SK-N-SH (cell line): Measurements from ENCODE around the gene PLXNA4. TPM values are rescaled to one million over a fixed set of nuclear protein-coding genes. Genes with fewer than 3 reads are reported as not detected.

Experiments
- CTCF ChIA-PET: fragments of 300-600, 350-600 bp; formaldehyde crosslinking; extraction: SDS; loops from one replicate; lab custom pipeline; 2021; lab: Yijun Ruan, JAX
- POLR2A ChIA-PET: fragments of 350-600 bp; sonication (Branson Sonifier 250); formaldehyde crosslinking; extraction: SDS; loops from one replicate; lab custom pipeline; 2020; ENCODE audit warnings: antibody characterized with exemption, inconsistent platforms; lab: Yijun Ruan, JAX
- DNase-seq: peaks from one replicate; pipeline ENCODE4 v3.0.0; 2012
- H2AFZ ChIP-seq: fragments of 200-600 bp; sonication (generic); 2 replicates; pipeline ENCODE4 v1.8.1; 2016; ENCODE audit warnings: antibody characterized with exemption, mild to moderate bottlenecking, low read depth
- H3F3A ChIP-seq: fragments of 200-600 bp; sonication (generic); replicated peaks from 2 replicates; pipeline ENCODE3; 2016; ENCODE audit warnings: antibody characterized with exemption, mild to moderate bottlenecking; ENCODE audit not compliant: insufficient read depth
- H3K27ac ChIP-seq, 2 experiments: fragments of 200-500 bp in 1 of 2; fragments of 200-600 bp in 1 of 2; sonication (Bioruptor generic) in 1 of 2; sonication (generic), shearing (Covaris generic) in 1 of 2; 2 replicates each; pipeline versions ENCODE4 v1.5.1 to v1.6.1; 2014 to 2016; ENCODE audit warnings: low read depth in 2 of 2, inconsistent platforms in 1 of 2, low read length in 1 of 2, mild to moderate bottlenecking in 1 of 2, mixed read lengths in 1 of 2
- H3K27me3 ChIP-seq: fragments of 200-600 bp; sonication (generic), shearing (Covaris generic); 2 replicates; pipeline ENCODE4 v1.6.1; 2016; ENCODE audit warnings: mixed run types; ENCODE audit not compliant: insufficient read depth
- H3K36me3 ChIP-seq, 2 experiments: fragments of 200-500 bp in 1 of 2; fragments of 200-600 bp in 1 of 2; sonication (Bioruptor generic) in 1 of 2; sonication (generic) in 1 of 2; replicated peaks in 1 of 2; 2 replicates each; pipeline versions ENCODE3 to v1.5.1; 2014 to 2016; ENCODE audit warnings: low read length in 1 of 2, mild to moderate bottlenecking in 1 of 2; ENCODE audit not compliant: insufficient read depth in 2 of 2, control insufficient read depth in 1 of 2
- H3K4me1 ChIP-seq, 2 experiments: fragments of 200-500 bp in 1 of 2; fragments of 200-600 bp in 1 of 2; sonication (Bioruptor generic) in 1 of 2; sonication (generic), shearing (Covaris generic) in 1 of 2; 2 replicates each; pipeline versions ENCODE4 v1.5.1 to v1.6.1; 2014 to 2016; ENCODE audit warnings: low read depth in 1 of 2, low read length in 1 of 2, mixed run types in 1 of 2; ENCODE audit not compliant: insufficient read depth in 2 of 2, control insufficient read depth in 1 of 2
- H3K4me2 ChIP-seq: fragments of 200-600 bp; sonication (generic), shearing (Covaris generic); 2 replicates; pipeline ENCODE4 v1.6.1; 2017; ENCODE audit warnings: mixed run types
- H3K4me3 ChIP-seq, 2 experiments: fragments of 200-500 bp in 1 of 2; fragments of 200-600 bp in 1 of 2; sonication (Bioruptor generic) in 1 of 2; sonication (generic), shearing (Covaris generic) in 1 of 2; 2 replicates each; pipeline versions ENCODE4 v1.5.1 to v1.8.1; 2014 to 2016; ENCODE audit warnings: low read depth in 2 of 2, inconsistent platforms in 1 of 2, low read length in 1 of 2, mild to moderate bottlenecking in 1 of 2, mixed read lengths in 1 of 2, moderate library complexity in 1 of 2
- H3K79me2 ChIP-seq: fragments of 200-600 bp; sonication (generic); 2 replicates; pipeline ENCODE4 v1.8.1; 2017; ENCODE audit warnings: mild to moderate bottlenecking; ENCODE audit not compliant: insufficient read depth
- H3K9ac ChIP-seq: fragments of 200-600 bp; sonication (generic); 2 replicates; pipeline ENCODE4 v1.6.1; 2017; ENCODE audit warnings: mixed run types
- H3K9me2 ChIP-seq: fragments of 200-600 bp; sonication (generic); 2 replicates; pipeline ENCODE4 v1.6.1; 2017; ENCODE audit warnings: mixed run types
- H3K9me3 ChIP-seq: fragments of 200-600 bp; sonication (generic); 2 replicates; pipeline ENCODE4 v1.6.1; 2017; ENCODE audit warnings: mixed run types, mild to moderate bottlenecking, moderate library complexity
- H4K20me1 ChIP-seq: fragments of 200-600 bp; sonication (generic); 2 replicates; pipeline ENCODE4 v1.6.1; 2017; ENCODE audit warnings: mild to moderate bottlenecking, mixed run types; ENCODE audit not compliant: insufficient read depth
- CTCF ChIP-seq: fragments of 200-600 bp; sonication (generic); IDR thresholded peaks from 2 replicates; pipeline ENCODE4 v1.6.1; 2017; ENCODE audit warnings: antibody characterized with exemption, mild to moderate bottlenecking, moderate library complexity
- ELF1 ChIP-seq: IDR thresholded peaks from 2 replicates; pipeline ENCODE4 v1.4.0; 2012
- EZH2phosphoT487 ChIP-seq: fragments of 200-600 bp; sonication (generic); IDR thresholded peaks from 2 replicates; pipeline ENCODE4 v1.6.1; 2017; ENCODE audit warnings: low read depth, mixed run types, mild to moderate bottlenecking, antibody characterized with exemption, moderate library complexity, borderline replicate concordance
- FOXJ3 ChIP-seq: sonication (generic); formaldehyde crosslinking; IDR thresholded peaks from 2 replicates; pipeline ENCODE4 v1.5.1; 2020; ENCODE audit warnings: mild to moderate bottlenecking, missing genetic modification reagents
- FOXM1 ChIP-seq: IDR thresholded peaks from 2 replicates; pipeline ENCODE4 v1.4.0; 2012; ENCODE audit warnings: low read depth, mild to moderate bottlenecking
- GABPA ChIP-seq: IDR thresholded peaks from 2 replicates; pipeline ENCODE4 v1.4.0; 2012; ENCODE audit warnings: low read depth, mild to moderate bottlenecking
- IRF3 ChIP-seq: fragments of 150-350 bp; IDR thresholded peaks from 2 replicates; pipeline ENCODE4 v1.6.1; 2016; ENCODE audit warnings: mild to moderate bottlenecking, low read depth, low read length
- JUND ChIP-seq: IDR thresholded peaks from 2 replicates; pipeline ENCODE4 v1.4.0; 2012
- MEF2A ChIP-seq: IDR thresholded peaks from 2 replicates; pipeline ENCODE4 v1.4.0; 2012; ENCODE audit warnings: low read depth, borderline replicate concordance
- MXI1 ChIP-seq: IDR thresholded peaks from 2 replicates; pipeline ENCODE4 v1.6.1; 2012; ENCODE audit warnings: mild to moderate bottlenecking, low read depth, low read length, improper control_type of control experiment
- NRF1 ChIP-seq: IDR thresholded peaks from 2 replicates; pipeline ENCODE4 v1.6.1; 2012; ENCODE audit warnings: low read depth, mild to moderate bottlenecking, low read length
- RCOR1 ChIP-seq: fragments of 150-350 bp; IDR thresholded peaks from 2 replicates; pipeline ENCODE4 v1.6.1; 2017; ENCODE audit warnings: antibody characterized with exemption, low read length
- REST ChIP-seq: IDR thresholded peaks from 2 replicates; pipeline ENCODE4 v1.6.1; 2012; ENCODE audit warnings: mild to moderate bottlenecking, low read depth, low read length, moderate library complexity
- RFX5 ChIP-seq: IDR thresholded peaks from 2 replicates; pipeline ENCODE4 v1.6.1; 2012; ENCODE audit warnings: mild to moderate bottlenecking, improper control_type of control experiment, low read length
- RXRA ChIP-seq: IDR thresholded peaks from 2 replicates; pipeline ENCODE4 v1.4.0; 2012; ENCODE audit warnings: low read depth, mild to moderate bottlenecking, borderline replicate concordance
- SIN3A ChIP-seq: IDR thresholded peaks from 2 replicates; pipeline ENCODE4 v1.6.1; 2012; ENCODE audit warnings: low read depth, mild to moderate bottlenecking, low read length, moderate library complexity, borderline replicate concordance
- SMC3 ChIP-seq: IDR thresholded peaks from 2 replicates; pipeline ENCODE4 v1.6.1; 2012; ENCODE audit warnings: low read depth, low read length, improper control_type of control experiment
- TEAD4 ChIP-seq: IDR thresholded peaks from 2 replicates; pipeline ENCODE4 v1.4.0; 2012; ENCODE audit warnings: mild to moderate bottlenecking, borderline replicate concordance; ENCODE audit not compliant: insufficient read depth
- USF2 ChIP-seq: fragments of 150-350 bp; IDR thresholded peaks from 2 replicates; pipeline ENCODE4 v1.6.1; 2017; ENCODE audit warnings: antibody characterized with exemption, low read length, low read depth, borderline replicate concordance
- ZBTB33 ChIP-seq: IDR thresholded peaks from 2 replicates; pipeline ENCODE4 v1.4.0; 2012; ENCODE audit warnings: low read depth, borderline replicate concordance
- WGBS: methylation state at CpG from one replicate; pipeline ENCODE4 v1.1.6; 2017; ENCODE audit warnings: low lambda C conversion rate; 5-methylcytosine and 5-hydroxymethylcytosine counted together
- polyA plus RNA-seq, 3 experiments: library from polyadenylated mRNA; depleted of rRNA; stranded (reverse); fragments of >200 nt; gene quantifications; 2 replicates each; pipeline ENCODE4 v1.2.3, GENCODE V29; 2012

PLXNA4 gene
- polyA plus RNA-seq, 1 of the 3 experiments (the other 2 are of a cell fraction) = 2.4 TPM

GRCh38 chr7:132240262-132240661 lies 336.0 kb downstream of the PLXNA4 start (continued):
- TF ChIP-seq MXI1 = no peak
- no peak for TF ChIP-seq RCOR1
- TF ChIP-seq SMC3 = no peak
- no peak for TF ChIP-seq SIN3A
- no peak for TF ChIP-seq GABPA
- TF ChIP-seq FOXJ3 (CRISPR knock-in tag) = no peak
- TF ChIP-seq TEAD4 = no peak
- TF ChIP-seq RFX5 = no peak
- no peak for TF ChIP-seq REST
- no peak for TF ChIP-seq EZH2phosphoT487
- no peak for TF ChIP-seq CTCF
- no peak for TF ChIP-seq JUND

GRCh38 chr7:132239422-132239994 lies 336.8 kb downstream of the PLXNA4 start:
- no peaks in the 10 kb centered on the region for H3K9me3 ChIP-seq
- H3K27ac ChIP-seq = no peak overlapping the region
- ChIA-PET CTCF (interaction anchor here (0.8 to 1.6 kb wide), 6 partner anchors 13 to 380 kb away, joined by 3 to 6 read pairs (median 5); no protein-coding TSS in a partner anchor), POLR2A (no interaction called here)
- no peak overlapping the region for H2AFZ ChIP-seq
- 83% methylated on average over 5 of the region's 5 CpGs for WGBS
- DNase-seq = no peak
- H3K9ac ChIP-seq = no peak overlapping the region
- H4K20me1 ChIP-seq = no peaks in the 10 kb centered on the region
- H3K79me2 ChIP-seq = no peaks in the 10 kb centered on the region
- peaks cover 6% of the 10 kb centered on the region for H3F3A ChIP-seq
- H3K27me3 ChIP-seq = no peaks in the 10 kb centered on the region
- H3K4me1 ChIP-seq = peaks cover 5 to 9% of the 10 kb centered on the region in 2 experiments; a peak in 1 of 4 replicates
- no peaks in the 10 kb centered on the region for H3K9me2 ChIP-seq
- H3K4me3 ChIP-seq = no peak overlapping the region
- TF ChIP-seq IRF3 = no peak
- no peak for TF ChIP-seq USF2
- TF ChIP-seq MEF2A = no peak
- no peak for TF ChIP-seq RXRA
- TF ChIP-seq SMC3 = no peak
- no peak for TF ChIP-seq FOXM1
- no peak for TF ChIP-seq ELF1
- TF ChIP-seq RFX5 = no peak
- no peak for TF ChIP-seq NRF1
- TF ChIP-seq ZBTB33 = no peak
- TF ChIP-seq, all 33 proteins: peak for 0
- no peak overlapping the region for H3K4me2 ChIP-seq
- H3K36me3 ChIP-seq = no peaks in the 10 kb centered on the region
